Body of pancreas (tissue), 4 donors: Measurements from ENCODE around the gene LRP3. TPM values are rescaled to one million over a fixed set of nuclear protein-coding genes. Genes with fewer than 3 reads are reported as not detected.

Source experiments
- ATAC-seq: fragments of 150-250 bp; one replicate; pipeline ENCODE4 v1.9.1; 2016
- DNase-seq, 4 donors: peaks; one replicate each; pipeline ENCODE4 v3.0.0-alpha.2; 2019
- H3K27ac ChIP-seq, 4 donors: fragments of 200-600 bp; sonication (generic); 1 replicate in 3 of 4; 2 replicates in 1 of 4; pipeline versions ENCODE4 v1.5.1 to v1.6.1; 2016 to 2019; ENCODE audit warnings: mild to moderate bottlenecking in 1 of 4, mixed read lengths in 1 of 4, moderate library complexity in 1 of 4
- H3K27me3 ChIP-seq, 2 donors: fragments of 200-600 bp; sonication (generic); one replicate each; pipeline ENCODE4 v1.6.0; 2016; ENCODE audit warnings: mild to moderate bottlenecking in 1 of 2
- H3K36me3 ChIP-seq, 2 donors: fragments of 200-600 bp; sonication (generic); replicated peaks in 1 of 2; 2 replicates each; pipeline ENCODE4 v1.5.1; 2016; ENCODE audit warnings: low read depth in 2 of 2; ENCODE audit not compliant: insufficient read depth in 1 of 2
- H3K4me1 ChIP-seq: fragments of 200-600 bp; sonication (generic); one replicate; pipeline ENCODE4 v1.6.0; 2016
- H3K4me3 ChIP-seq, 2 donors: fragments of 200-600 bp; sonication (generic); 1 replicate in 1 of 2; 2 replicates in 1 of 2; pipeline ENCODE4 v1.5.1; 2016 to 2019
- H3K9me3 ChIP-seq, 3 donors: fragments of 200-600 bp; sonication (generic); 1 replicate in 2 of 3; 2 replicates in 1 of 3; pipeline ENCODE4 v1.5.1; 2016
- CTCF ChIP-seq, 7 experiments: fragments of 450-650 bp in 4 of 7; fragments of 200-600 bp in 3 of 7; sonication (generic) in 3 of 7; IDR thresholded peaks; one replicate each; pipeline ENCODE4 v1.5.1; 2016 to 2019; ENCODE audit warnings: antibody characterized with exemption in 7 of 7
- POLR2A ChIP-seq, 3 donors: fragments of 450-650 bp; IDR thresholded peaks; one replicate each; pipeline ENCODE4 v1.6.1; 2016; ENCODE audit warnings: antibody characterized with exemption in 3 of 3, mild to moderate bottlenecking in 2 of 3
- WGBS, 2 donors: methylation state at CpG; one replicate each; pipeline ENCODE4 v1.1.5; 2017; 5-methylcytosine and 5-hydroxymethylcytosine counted together
- intact Hi-C: fragments of 100-400 bp; cut with DNase I; formaldehyde crosslinking; loops from one replicate; pipeline ENCODE4 v1.15.1; 2023
- total RNA-seq, 2 donors: library from RNA; depleted of rRNA; stranded (reverse); fragments of >200 nt; gene quantifications; one replicate each; pipeline ENCODE4 v1.1.0, GENCODE V29; 2016

The LRP3 gene
- total RNA-seq, 2 donors from 2014 or later: 18.1 to 23.3 TPM

GRCh38 chr19:33210266-33210940, 16.3 kb downstream of the LRP3 start:
- Histone ChIP-seq H3K4me3 (no peak overlapping the region), H3K9me3 (no peaks in the 10 kb centered on the region), H3K27me3 (no peaks in the 10 kb centered on the region), H3K36me3 (no peaks in the 10 kb centered on the region), H3K4me1 (peaks cover 5% of the 10 kb centered on the region), H3K27ac (no peak overlapping the region)
- TF ChIP-seq CTCF (IDR thresholded peaks at IDR 0.05) (no peak), POLR2A (IDR thresholded peaks at IDR 0.05) (no peak)
- ATAC-seq (no peak), DNase-seq (no peak)
- intact Hi-C loops: no loop called here
- WGBS, 2 donors: 88 to 95% methylated on average over 4 to 22 of the region's 22 CpGs

- ATAC-seq: no peak
- H3K9me3 ChIP-seq: no peaks in the 10 kb centered on the region
- 78% methylated on average over 17 of the region's 17 CpGs; no CpG with 5 or more reads in 1 of the 2 donors for WGBS, 2 donors
- peaks cover 5% of the 10 kb centered on the region for H3K4me1 ChIP-seq
- intact Hi-C loops: no loop called here
- no peak overlapping the region for H3K4me3 ChIP-seq
- no peak overlapping the region for H3K27ac ChIP-seq
- no peak for DNase-seq
- TF ChIP-seq CTCF (IDR thresholded peaks at IDR 0.05) (no peak), POLR2A (IDR thresholded peaks at IDR 0.05) (no peak)
- H3K36me3 ChIP-seq: no peaks in the 10 kb centered on the region
- H3K27me3 ChIP-seq: no peaks in the 10 kb centered on the region
Measured at GRCh38 chr19:33211794-33212435, 17.8 kb downstream of the LRP3 start.

GRCh38 chr19:33212436-33213172, 18.5 kb downstream of the LRP3 start:
- Histone ChIP-seq H3K27ac (no peak overlapping the region), H3K27me3 (no peaks in the 10 kb centered on the region), H3K4me3 (no peak overlapping the region), H3K4me1 (peaks cover 5% of the 10 kb centered on the region), H3K9me3 (no peaks in the 10 kb centered on the region), H3K36me3 (no peaks in the 10 kb centered on the region)
- 53 to 77% methylated on average over 15 to 30 of the region's 30 CpGs for WGBS, 2 donors
- intact Hi-C loops: no loop called here
- ATAC-seq (no peak), DNase-seq (peak in 1 of 4 donors; percentile 24)
- TF ChIP-seq POLR2A (IDR thresholded peaks at IDR 0.05) (no peak), CTCF (IDR thresholded peaks at IDR 0.05) (no peak)

GRCh38 chr19:33214596-33214995, 20.5 kb downstream of the LRP3 start:
- Histone ChIP-seq H3K36me3 (no peaks in the 10 kb centered on the region), H3K4me3 (no peak overlapping the region), H3K27me3 (no peaks in the 10 kb centered on the region), H3K27ac (no peak overlapping the region), H3K4me1 (peaks cover 5% of the 10 kb centered on the region), H3K9me3 (no peaks in the 10 kb centered on the region)
- WGBS, 2 donors: 55 to 57% methylated on average over 5 to 6 of the region's 6 CpGs
- no peak for ATAC-seq
- no peak for DNase-seq
- intact Hi-C loops: no loop called here
- TF ChIP-seq POLR2A (IDR thresholded peaks at IDR 0.05) (no peak), CTCF (IDR thresholded peaks at IDR 0.05) (no peak)
